Fibroblast of peridontal ligament (primary cell): ENCODE data around the gene ZNF71.
A peak's percentile ranks its signal among the peaks of the same experiment; 100 is the strongest.

Experiments
- DNase-seq: peaks from one replicate; pipeline ENCODE4 v3.0.0-alpha.2; 2010; ENCODE audit errors: extremely low read depth

ZNF71 gene

GRCh38 chr19:56622374-56622773, 27.3 kb downstream of the ZNF71 start:
- DNase-seq: no peak

- DNase-seq: no peak
Observed at GRCh38 chr19:56623006-56623405, 27.9 kb downstream of the ZNF71 start.

GRCh38 chr19:56625708-56626107, 30.6 kb downstream of the ZNF71 start:
- no peak for DNase-seq

- DNase-seq: no peak
Observed at GRCh38 chr19:56633021-56633420, 37.9 kb downstream of the ZNF71 start.

GRCh38 chr19:56637976-56638555, 43.0 kb downstream of the ZNF71 start:
- DNase-seq: peak; percentile 51

GRCh38 chr19:56639217-56639616, 44.1 kb downstream of the ZNF71 start:
- DNase-seq: no peak

- no peak for DNase-seq
Observed at GRCh38 chr19:56642711-56643459, 47.8 kb downstream of the ZNF71 start, which contains the start of gene SMIM17. SMIM17 (plus strand) TSS chr19:56643159; CDS start chr19:56645668, 2,509 bp downstream.

- no peak for DNase-seq
Observed at GRCh38 chr19:56643460-56643955, 48.4 kb downstream of the ZNF71 start.

GRCh38 chr19:56654151-56654550, 59.0 kb downstream of the ZNF71 start:
- no peak for DNase-seq

GRCh38 chr19:56660381-56661107, 65.4 kb downstream of the ZNF71 start:
- no peak for DNase-seq

GRCh38 chr19:56661248-56661647, 66.1 kb downstream of the ZNF71 start:
- DNase-seq: no peak

- no peak for DNase-seq
Observed at GRCh38 chr19:56663931-56664500, 68.9 kb downstream of the ZNF71 start.

GRCh38 chr19:56664511-56664910, 69.4 kb downstream of the ZNF71 start:
- DNase-seq: no peak

GRCh38 chr19:56667311-56667870, 72.3 kb downstream of the ZNF71 start:
- no peak for DNase-seq

- DNase-seq: no peak
Observed at GRCh38 chr19:56668676-56669075, 73.6 kb downstream of the ZNF71 start.

- no peak for DNase-seq
Observed at GRCh38 chr19:56670401-56670960, 75.4 kb downstream of the ZNF71 start.

- no peak for DNase-seq
Observed at GRCh38 chr19:56670961-56671612, 76.0 kb downstream of the ZNF71 start.

GRCh38 chr19:56671613-56671994, 76.5 kb downstream of the ZNF71 start, which contains the start of gene ZNF835:
ZNF835 (minus strand) TSS chr19:56671757; CDS start chr19:56665198, 6,559 bp downstream.
- peak; percentile 5 for DNase-seq

- peak; percentile 10 for DNase-seq
Observed at GRCh38 chr19:56672610-56673009, 77.5 kb downstream of the ZNF71 start.
